Nucleus accumbens (tissue), 56 donors: Measurements from ENCODE around the gene SPINK4.
A peak's percentile ranks its signal among the peaks of the same experiment; 100 is the strongest.

Experiments used
- DNase-seq, 56 donors: peaks; one replicate each; lab custom pipeline; 2025; lab: John Stamatoyannopoulos, UW

SPINK4 gene

GRCh38 chr9:33228606-33229005 is 11.4 kb upstream of the SPINK4 start:
- DNase-seq: no peak

GRCh38 chr9:33229359-33230114 is 10.4 kb upstream of the SPINK4 start:
- no peak for DNase-seq

- no peak for DNase-seq
These were observed 9.0 kb upstream of the SPINK4 start for GRCh38 chr9:33230756-33231622.

GRCh38 chr9:33231623-33231942 is 8.4 kb upstream of the SPINK4 start:
- no peak for DNase-seq

GRCh38 chr9:33232815-33233214 is 7.2 kb upstream of the SPINK4 start:
- no peak for DNase-seq

- DNase-seq: no peak
These were observed 6.2 kb upstream of the SPINK4 start for GRCh38 chr9:33233626-33234342.

GRCh38 chr9:33234511-33235467 is 5.2 kb upstream of the SPINK4 start:
- DNase-seq: no peak

- no peak for DNase-seq
These were observed 3.4 kb upstream of the SPINK4 start for GRCh38 chr9:33236571-33236970.

GRCh38 chr9:33241298-33241697 is 1.3 kb downstream of the SPINK4 start:
- DNase-seq: no peak

- DNase-seq: no peak
These were observed 2.7 kb downstream of the SPINK4 start for GRCh38 chr9:33242609-33243134.

GRCh38 chr9:33244137-33244784 is 4.3 kb downstream of the SPINK4 start:
- DNase-seq: no peak

- no peak for DNase-seq
These were observed 5.4 kb downstream of the SPINK4 start for GRCh38 chr9:33245341-33245740.

- DNase-seq: no peak
These were observed 6.4 kb downstream of the SPINK4 start for GRCh38 chr9:33246269-33246860.

GRCh38 chr9:33248606-33249005 is 8.6 kb downstream of the SPINK4 start:
- DNase-seq: no peak

- DNase-seq: no peak
These were observed 9.2 kb downstream of the SPINK4 start for GRCh38 chr9:33249087-33249658.

- no peak for DNase-seq
These were observed 10.0 kb downstream of the SPINK4 start for GRCh38 chr9:33249983-33250382.

GRCh38 chr9:33250458-33250995 is 10.6 kb downstream of the SPINK4 start:
- peak in 6 of 56 donors; percentile 2 to 26 (median 4) for DNase-seq

GRCh38 chr9:33254211-33254610 is 14.2 kb downstream of the SPINK4 start:
- DNase-seq: no peak
